ENCODE data around the gene MAPK7.

The MAPK7 gene

GRCh38 chr17:19360772-19361171, 17.5 kb upstream of the MAPK7 start:
- no peak for DNase-seq (ENCODE audit: low read depth, low spot score)
- no peak overlapping the region for H3K4me3 ChIP-seq (ENCODE audit: low read length)

GRCh38 chr17:19361326-19361725, 17.0 kb upstream of the MAPK7 start:
- DNase-seq (ENCODE audit: low read depth, low spot score), result no peak
- no peak overlapping the region for H3K4me3 ChIP-seq (ENCODE audit: low read length)

GRCh38 chr17:19361944-19362276, 16.4 kb upstream of the MAPK7 start:
- H3K4me3 ChIP-seq (ENCODE audit: low read length), result peak overlapping the region; percentile 63
- no peak for DNase-seq (ENCODE audit: low read depth, low spot score)

GRCh38 chr17:19362277-19363113, 15.8 kb upstream of the MAPK7 start, which contains the start of gene B9D1:
Gene B9D1, minus strand, starts transcription at chr17:19362723. Its CDS starts 154 bp downstream, at chr17:19362569.
- peak; percentile 84 for DNase-seq (ENCODE audit: low read depth, low spot score)
- H3K4me3 ChIP-seq (ENCODE audit: low read length), result peak within 1 kb of the TSS; percentile 63

GRCh38 chr17:19363114-19363438, 15.2 kb upstream of the MAPK7 start:
- peak overlapping the region; percentile 63 for H3K4me3 ChIP-seq (ENCODE audit: low read length)
- no peak for DNase-seq (ENCODE audit: low read depth, low spot score)

- DNase-seq (ENCODE audit: low read depth, low spot score), result no peak
- H3K4me3 ChIP-seq (ENCODE audit: low read length), result no peak overlapping the region
These were observed 14.8 kb upstream of the MAPK7 start for GRCh38 chr17:19363460-19364035.

- DNase-seq (ENCODE audit: low read depth, low spot score), result no peak
- no peak overlapping the region for H3K4me3 ChIP-seq (ENCODE audit: low read length)
These were observed 13.4 kb upstream of the MAPK7 start for GRCh38 chr17:19364699-19365498.

GRCh38 chr17:19365499-19365817, 12.8 kb upstream of the MAPK7 start:
- no peak for DNase-seq (ENCODE audit: low read depth, low spot score)

GRCh38 chr17:19365833-19366636, 12.3 kb upstream of the MAPK7 start:
- no peak overlapping the region for H3K4me3 ChIP-seq (ENCODE audit: low read length)
- no peak for DNase-seq (ENCODE audit: low read depth, low spot score)

More at GRCh38 chr17:19365499-19365817, 12.8 kb upstream of the MAPK7 start:
- H3K4me3 ChIP-seq (ENCODE audit: low read length), result no peak overlapping the region

GRCh38 chr17:19366637-19366972, 11.7 kb upstream of the MAPK7 start:
- no peak for DNase-seq (ENCODE audit: low read depth, low spot score)
- H3K4me3 ChIP-seq (ENCODE audit: low read length), result no peak overlapping the region

- DNase-seq (ENCODE audit: low read depth, low spot score), result no peak
- no peak overlapping the region for H3K4me3 ChIP-seq (ENCODE audit: low read length)
These were observed 10.1 kb upstream of the MAPK7 start for GRCh38 chr17:19368229-19368628.

- H3K4me3 ChIP-seq (ENCODE audit: low read length), result no peak overlapping the region
- no peak for DNase-seq (ENCODE audit: low read depth, low spot score)
These were observed 9.1 kb upstream of the MAPK7 start for GRCh38 chr17:19369107-19369778.

- no peak overlapping the region for H3K4me3 ChIP-seq (ENCODE audit: low read length)
- DNase-seq (ENCODE audit: low read depth, low spot score), result no peak
These were observed 8.3 kb upstream of the MAPK7 start for GRCh38 chr17:19369846-19370492.

- DNase-seq (ENCODE audit: low read depth, low spot score), result no peak
- H3K4me3 ChIP-seq (ENCODE audit: low read length), result no peak overlapping the region
These were observed 7.8 kb upstream of the MAPK7 start for GRCh38 chr17:19370493-19370960.

GRCh38 chr17:19371259-19372010, 6.9 kb upstream of the MAPK7 start:
- no peak for DNase-seq (ENCODE audit: low read depth, low spot score)
- H3K4me3 ChIP-seq (ENCODE audit: low read length), result no peak overlapping the region

- H3K4me3 ChIP-seq (ENCODE audit: low read length), result no peak overlapping the region
- DNase-seq (ENCODE audit: low read depth, low spot score), result no peak
These were observed 6.3 kb upstream of the MAPK7 start for GRCh38 chr17:19372011-19372370.

GRCh38 chr17:19372439-19372838, 5.9 kb upstream of the MAPK7 start:
- no peak for DNase-seq (ENCODE audit: low read depth, low spot score)
- H3K4me3 ChIP-seq (ENCODE audit: low read length), result no peak overlapping the region
